ENCODE results near the gene TUB. TPM values are rescaled to one million over a fixed set of nuclear protein-coding genes. Genes with fewer than 3 reads are reported as not detected.

The TUB gene
- total and polyA plus RNA-seq, 2 donors (not counting 1 experiment from before 2014, with no cell fraction given): 9.6 to 10.4 TPM

DNA sequence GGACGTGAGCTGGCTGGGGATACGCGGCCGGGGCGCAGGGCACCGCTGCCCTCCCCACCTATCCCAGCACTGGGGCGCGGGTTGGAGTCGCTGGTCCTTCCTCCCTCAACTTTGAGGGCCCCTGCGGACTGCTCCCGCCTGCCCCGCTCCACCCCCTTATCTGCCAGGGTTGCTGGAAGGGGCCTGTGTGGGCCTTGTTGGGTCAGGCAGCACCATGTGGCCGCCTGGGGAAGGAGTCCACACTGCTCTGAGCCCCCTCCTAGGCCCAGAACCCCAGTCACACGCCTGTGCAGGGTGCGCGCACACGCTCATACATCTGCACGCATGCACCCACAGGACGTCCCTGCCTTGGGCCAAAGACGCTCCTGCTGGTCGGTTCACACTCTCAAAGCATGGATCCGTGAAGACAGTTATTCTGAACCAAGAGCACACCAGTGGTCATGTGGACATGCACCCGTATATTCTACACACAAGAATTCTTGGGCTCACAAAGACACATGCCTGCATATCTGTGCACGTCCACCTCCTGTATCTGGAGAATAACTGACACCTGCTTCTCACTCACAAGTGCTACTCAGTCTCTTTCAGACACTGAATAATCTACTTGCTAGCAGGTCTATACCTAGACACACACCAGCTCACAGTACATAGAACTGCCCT, 710 bp downstream of the TUB start:
- Histone ChIP-seq H2AFZ (ENCODE audit: low read length) (peak overlapping the region; percentile 49), H3K4me3 (replicated peaks in 1 of 4; ENCODE audit: control extremely low read depth in 1 of 4, insufficient read depth in 1 of 4, low read depth in 3 of 4, low read length in 4 of 4) (peak overlapping the region; percentile 54 to 65 (median 58)), H3K4me2 (ENCODE audit: extremely low read depth, insufficient read depth, low read length) (peak overlapping the region; percentile 88), H3K4me1 (ENCODE audit: control insufficient read depth, extremely low read depth, insufficient read depth, low read length) (no peaks in the 10 kb centered on the region), H3K9ac (ENCODE audit: insufficient read depth, low read length) (peak overlapping the region; percentile 40), H3K9me3 (ENCODE audit: control insufficient read depth, insufficient read depth, low read depth, low read length) (no peaks in the 10 kb centered on the region), H4K20me1 (ENCODE audit: control insufficient read depth, extremely low read depth, insufficient read depth, low read length) (no peaks in the 10 kb centered on the region), H3K36me3 (ENCODE audit: control insufficient read depth, insufficient read depth, low read length) (no peaks in the 10 kb centered on the region), H3K79me2 (ENCODE audit: control insufficient read depth, insufficient read depth, low read length) (no peaks in the 10 kb centered on the region), H3K27ac (ENCODE audit: insufficient read depth, low read length) (no peak overlapping the region), H3K27me3 (ENCODE audit: control insufficient read depth, insufficient read depth, low read length) (no peaks in the 10 kb centered on the region)
- TF ChIP-seq, protein P1, sequence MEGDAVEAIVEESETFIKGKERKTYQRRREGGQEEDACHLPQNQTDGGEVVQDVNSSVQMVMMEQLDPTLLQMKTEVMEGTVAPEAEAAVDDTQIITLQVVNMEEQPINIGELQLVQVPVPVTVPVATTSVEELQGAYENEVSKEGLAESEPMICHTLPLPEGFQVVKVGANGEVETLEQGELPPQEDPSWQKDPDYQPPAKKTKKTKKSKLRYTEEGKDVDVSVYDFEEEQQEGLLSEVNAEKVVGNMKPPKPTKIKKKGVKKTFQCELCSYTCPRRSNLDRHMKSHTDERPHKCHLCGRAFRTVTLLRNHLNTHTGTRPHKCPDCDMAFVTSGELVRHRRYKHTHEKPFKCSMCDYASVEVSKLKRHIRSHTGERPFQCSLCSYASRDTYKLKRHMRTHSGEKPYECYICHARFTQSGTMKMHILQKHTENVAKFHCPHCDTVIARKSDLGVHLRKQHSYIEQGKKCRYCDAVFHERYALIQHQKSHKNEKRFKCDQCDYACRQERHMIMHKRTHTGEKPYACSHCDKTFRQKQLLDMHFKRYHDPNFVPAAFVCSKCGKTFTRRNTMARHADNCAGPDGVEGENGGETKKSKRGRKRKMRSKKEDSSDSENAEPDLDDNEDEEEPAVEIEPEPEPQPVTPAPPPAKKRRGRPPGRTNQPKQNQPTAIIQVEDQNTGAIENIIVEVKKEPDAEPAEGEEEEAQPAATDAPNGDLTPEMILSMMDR (conservative IDR thresholded peaks at IDR 0.05 in 1 of 2, IDR thresholded peaks at IDR 0.05 in 1 of 2; ENCODE audit: low read depth in 1 of 2, low read length in 2 of 2): no peak
- TF ChIP-seq EZH2 (IDR thresholded peaks at IDR 0.05; ENCODE audit: low read length, missing control alignments): no peak
- peak; percentile 16 to 21 for DNase-seq (ENCODE audit: low read depth in 2 of 2)

DNA sequence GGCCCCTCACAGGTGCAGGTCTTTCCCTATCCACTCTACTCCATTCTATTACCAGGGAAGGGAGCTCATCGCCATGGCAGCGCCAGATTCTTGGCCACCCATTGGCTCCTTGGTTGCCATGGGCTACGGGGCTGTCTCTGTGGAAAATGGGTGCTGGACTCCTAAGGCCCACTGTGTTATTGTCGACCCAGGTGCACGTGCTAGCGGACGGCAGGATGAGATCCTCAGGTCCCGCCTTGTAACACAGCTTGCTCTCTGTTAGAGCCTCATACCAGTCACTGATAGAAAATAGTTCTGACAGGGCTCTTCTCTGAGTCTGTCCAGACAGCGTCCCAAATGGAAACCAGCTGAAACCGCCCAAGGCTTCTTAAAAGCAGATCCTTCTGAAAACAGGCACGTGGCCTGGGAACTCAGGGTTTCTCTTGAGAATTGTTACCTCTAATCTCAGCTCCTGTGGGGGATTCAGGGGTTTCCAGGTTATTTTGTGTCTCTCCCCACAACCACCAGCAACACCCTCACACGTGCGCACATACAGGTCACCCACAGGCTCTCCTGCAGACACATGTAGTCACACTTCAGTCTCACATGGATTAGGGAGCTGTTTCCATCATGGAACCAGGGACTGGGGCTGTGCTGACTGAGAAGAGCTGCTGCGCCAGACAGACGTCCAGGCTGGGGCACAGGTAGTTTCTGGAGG, 1.5 kb downstream of the TUB start:
- Histone ChIP-seq H3K79me2 (ENCODE audit: control insufficient read depth, insufficient read depth, low read length) (no peaks in the 10 kb centered on the region), H4K20me1 (ENCODE audit: control insufficient read depth, extremely low read depth, insufficient read depth, low read length) (no peaks in the 10 kb centered on the region), H3K27ac (ENCODE audit: insufficient read depth, low read length) (no peak overlapping the region), H2AFZ (ENCODE audit: low read length) (no peak overlapping the region), H3K27me3 (ENCODE audit: control insufficient read depth, insufficient read depth, low read length) (no peaks in the 10 kb centered on the region), H3K4me2 (ENCODE audit: extremely low read depth, insufficient read depth, low read length) (no peak overlapping the region), H3K9me3 (ENCODE audit: control insufficient read depth, insufficient read depth, low read depth, low read length) (no peaks in the 10 kb centered on the region), H3K4me3 (replicated peaks in 1 of 4; ENCODE audit: control extremely low read depth in 1 of 4, insufficient read depth in 1 of 4, low read depth in 3 of 4, low read length in 4 of 4) (no peak overlapping the region), H3K9ac (ENCODE audit: insufficient read depth, low read length) (no peak overlapping the region), H3K36me3 (ENCODE audit: control insufficient read depth, insufficient read depth, low read length) (no peaks in the 10 kb centered on the region), H3K4me1 (ENCODE audit: control insufficient read depth, extremely low read depth, insufficient read depth, low read length) (no peaks in the 10 kb centered on the region)
- TF ChIP-seq, protein P1 (conservative IDR thresholded peaks at IDR 0.05 in 1 of 2, IDR thresholded peaks at IDR 0.05 in 1 of 2; ENCODE audit: low read depth in 1 of 2, low read length in 2 of 2): no peak
- no peak for TF ChIP-seq EZH2 (IDR thresholded peaks at IDR 0.05; ENCODE audit: low read length, missing control alignments)
- no peak for DNase-seq (ENCODE audit: low read depth in 2 of 2)

DNA sequence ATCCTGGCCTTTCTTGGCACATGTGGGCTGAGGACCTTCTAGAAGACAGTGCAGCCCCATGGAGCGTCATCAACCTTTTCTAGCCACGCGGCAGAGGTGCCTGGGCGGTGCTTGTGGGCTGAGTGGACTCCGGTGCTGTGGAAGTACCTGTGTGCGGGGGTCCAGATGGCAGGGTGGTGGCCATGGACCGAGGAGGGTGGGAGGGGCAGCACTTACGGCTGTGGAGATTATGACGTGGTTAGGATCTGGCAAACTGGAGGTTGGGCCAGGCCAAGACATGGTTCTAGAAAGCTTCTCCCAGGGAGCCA, 2.0 kb downstream of the TUB start:
- H3K9me3 ChIP-seq (ENCODE audit: control insufficient read depth, insufficient read depth, low read depth, low read length): no peaks in the 10 kb centered on the region
- H3K4me1 ChIP-seq (ENCODE audit: control insufficient read depth, extremely low read depth, insufficient read depth, low read length): no peaks in the 10 kb centered on the region
- H3K4me2 ChIP-seq (ENCODE audit: extremely low read depth, insufficient read depth, low read length): no peak overlapping the region
- H3K36me3 ChIP-seq (ENCODE audit: control insufficient read depth, insufficient read depth, low read length): no peaks in the 10 kb centered on the region
- TF ChIP-seq, protein P1 (conservative IDR thresholded peaks at IDR 0.05 in 1 of 2, IDR thresholded peaks at IDR 0.05 in 1 of 2; ENCODE audit: low read depth in 1 of 2, low read length in 2 of 2): no peak
- no peak for TF ChIP-seq EZH2 (IDR thresholded peaks at IDR 0.05; ENCODE audit: low read length, missing control alignments)
- H3K27me3 ChIP-seq (ENCODE audit: control insufficient read depth, insufficient read depth, low read length): no peaks in the 10 kb centered on the region
- H3K27ac ChIP-seq (ENCODE audit: insufficient read depth, low read length): no peak overlapping the region
- DNase-seq (ENCODE audit: low read depth in 2 of 2): no peak
- H4K20me1 ChIP-seq (ENCODE audit: control insufficient read depth, extremely low read depth, insufficient read depth, low read length): no peaks in the 10 kb centered on the region
- H3K9ac ChIP-seq (ENCODE audit: insufficient read depth, low read length): no peak overlapping the region
- H3K79me2 ChIP-seq (ENCODE audit: control insufficient read depth, insufficient read depth, low read length): no peaks in the 10 kb centered on the region
- H2AFZ ChIP-seq (ENCODE audit: low read length): no peak overlapping the region
- H3K4me3 ChIP-seq (replicated peaks in 1 of 4; ENCODE audit: control extremely low read depth in 1 of 4, insufficient read depth in 1 of 4, low read depth in 3 of 4, low read length in 4 of 4): no peak overlapping the region

Measured in fibroblast of lung (primary cell).